Motor neuron (in vitro differentiated cells): ENCODE data around the gene PPP4C. TPM values are rescaled to one million over a fixed set of nuclear protein-coding genes. Genes with fewer than 3 reads are reported as not detected.

Source experiments
- ATAC-seq, 8 experiments: fragments of 200-7000 bp; cut with Tn5 transposase; replicated peaks in 6 of 8; 2 replicates each; pipeline ENCODE4 v1.8.0; 2021; ENCODE audit warnings: mild to moderate bottlenecking in 8 of 8, moderate library complexity in 8 of 8
- H3K27ac ChIP-seq, 2 donors: fragments of 250-450 bp; sonication (Bioruptor Pico); 2 replicates each; pipeline ENCODE4 v1.9.0; 2021; ENCODE audit warnings: antibody characterized with exemption in 2 of 2, mild to moderate bottlenecking in 2 of 2, moderate library complexity in 1 of 2
- H3K4me1 ChIP-seq, 2 donors: fragments of 250-450 bp; sonication (Bioruptor Pico); replicated peaks in 1 of 2; 2 replicates each; pipeline ENCODE4 v1.6.1; 2021; ENCODE audit warnings: antibody characterized with exemption in 2 of 2, mild to moderate bottlenecking in 2 of 2, moderate library complexity in 1 of 2
- H3K4me3 ChIP-seq, 5 donors: fragments of 250-450 bp; sonication (Bioruptor Pico); 2 replicates each; pipeline ENCODE4 v1.9.0; 2021; ENCODE audit warnings: antibody characterized with exemption in 5 of 5, mild to moderate bottlenecking in 5 of 5, moderate library complexity in 4 of 5
- WGBS, 10 experiments: fragments of 450-650 bp; shearing (Covaris generic); methylation state at CpG; one replicate each; pipeline ENCODE4 v1.0.0; 2022; 5-methylcytosine and 5-hydroxymethylcytosine counted together
- in situ Hi-C, 9 experiments: fragments of 400-800 bp; cut with MboI; loops; one replicate each; pipeline ENCODE4 v1.15.0; 2021; ENCODE audit warnings: low sequenced_read_pairs in 9 of 9, low pct_unique_long_range_greater_than_20kb in 2 of 9; ENCODE audit not compliant: unreplicated experiment in 9 of 9
- total RNA-seq, 8 experiments: library from RNA; unstranded; fragments of 300-600 nt; gene quantifications; 2 replicates each; pipeline versions ENCODE4 v1.2.3 to v1.2.4, GENCODE V29; 2022

The PPP4C gene
- total RNA-seq, 8 experiments from 2014 or later: 40.1 to 83.7 (median 62.7) TPM

DNA sequence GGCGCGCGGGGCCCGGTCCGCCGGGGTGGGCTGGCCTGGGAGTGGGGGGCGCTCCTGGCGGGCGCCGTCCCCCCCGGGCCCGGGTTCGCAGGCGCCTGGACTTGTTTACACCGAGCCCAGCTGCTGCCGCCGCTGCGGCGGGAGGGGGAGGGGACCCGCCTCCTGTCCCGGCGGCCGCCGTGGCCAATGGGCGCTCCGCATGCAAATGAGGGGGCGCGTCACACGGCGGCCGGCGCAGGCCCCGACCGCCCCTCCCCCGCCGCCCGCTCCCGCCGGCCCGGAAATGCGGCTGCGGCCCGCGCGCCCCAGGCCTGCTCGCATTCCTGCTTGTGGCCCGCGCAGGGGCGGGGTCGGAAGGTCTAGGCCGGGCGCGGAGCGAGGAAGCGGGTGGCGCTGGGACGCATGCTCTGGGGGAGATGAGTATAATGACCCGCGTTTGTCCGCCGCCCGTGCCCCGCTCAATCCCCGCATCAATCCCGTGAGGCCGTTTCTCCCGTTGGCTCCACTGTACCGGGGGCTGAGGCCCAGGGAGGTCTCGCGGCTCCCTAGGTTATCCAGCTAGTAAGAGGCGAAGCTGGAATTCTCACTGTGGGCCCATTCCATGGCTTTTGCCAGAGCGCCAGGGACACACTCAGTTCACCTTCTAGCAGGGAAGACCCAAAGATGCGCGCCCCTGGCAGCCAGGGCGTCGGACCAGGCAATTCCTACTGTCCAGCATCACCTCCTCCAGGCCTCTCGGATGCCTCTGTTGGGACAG is 20.5 kb downstream of the PPP4C start, which contains the start of gene YPEL3:
Gene YPEL3 (minus strand): TSS at position 109 of the 757 bp plus-strand sequence. CDS start 731 bp downstream, outside the sequence.
- 37 to 83% (median 77%) methylated on average over 2 to 16 of the region's 77 CpGs; no CpG with 5 or more reads in 7 of the 10 experiments for WGBS, 10 experiments
- Histone ChIP-seq H3K27ac (peak within 1 kb of the TSS; percentile 82 to 83), H3K4me1 (peaks cover 25 to 26% of the 10 kb centered on the region in 2 donors), H3K4me3 (peak within 1 kb of the TSS; percentile 34 to 56 (median 46))
- peak; percentile 56 to 78 (median 74) for ATAC-seq
- in situ Hi-C loops: loop anchor here in 2 of 9 experiments (25.0 kb wide), 2 partner anchors 316 to 541 kb away; partner anchors contain the start of gene ZNF771 (in 2 of the 2)

GRCh38 chr16:30096862-30097563 is 21.2 kb downstream of the PPP4C start:
- Histone ChIP-seq H3K27ac (peak overlapping the region; percentile 82 to 83), H3K4me3 (peak overlapping the region; percentile 17 to 56 (median 46)), H3K4me1 (peaks cover 22 to 25% of the 10 kb centered on the region in 2 donors)
- in situ Hi-C loops: loop anchor here in 2 of 9 experiments (25.0 kb wide), 2 partner anchors 315 to 540 kb away; partner anchors contain the start of gene ZNF771 (in 2 of the 2)
- no peak for ATAC-seq
- 71 to 100% (median 90%) methylated on average over 1 to 13 of the region's 18 CpGs; no CpG with 5 or more reads in 2 of the 10 experiments for WGBS, 10 experiments

DNA sequence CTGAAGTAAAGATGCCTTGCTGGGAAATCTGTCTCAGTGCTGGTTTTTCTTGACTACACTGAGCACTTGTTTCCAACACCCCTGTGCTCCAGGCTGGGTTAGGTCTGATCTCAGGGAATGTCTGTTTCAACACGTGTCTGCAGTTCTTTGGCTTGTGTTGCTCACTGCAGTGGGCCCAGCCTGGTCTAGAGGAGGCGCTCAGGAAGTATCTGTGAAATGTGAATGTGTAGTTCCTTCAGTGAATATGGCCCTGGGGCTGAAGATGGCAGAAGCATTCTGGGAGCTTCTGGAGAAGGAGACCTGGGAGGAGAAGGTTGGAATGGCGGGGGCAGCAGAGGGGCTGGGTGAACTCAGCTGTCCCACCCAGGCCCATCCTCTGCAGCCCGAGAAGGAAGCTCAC is 28.3 kb downstream of the PPP4C start:
- in situ Hi-C loops: loop anchor here in 1 of 9 experiments (25.0 kb wide), 1 partner anchor 308 kb away; the partner anchor contains the start of gene ZNF771
- ATAC-seq: no peak
- Histone ChIP-seq H3K27ac (no peak overlapping the region), H3K4me1 (no peaks in the 10 kb centered on the region), H3K4me3 (no peak overlapping the region)
- WGBS, 10 experiments: 20 to 100% (median 80%) methylated on average over 1 to 4 of the region's 4 CpGs; no CpG with 5 or more reads in 6 of the 10 experiments

- ATAC-seq: no peak
Measured at GRCh38 chr16:30104492-30104891, 28.7 kb downstream of the PPP4C start.

DNA sequence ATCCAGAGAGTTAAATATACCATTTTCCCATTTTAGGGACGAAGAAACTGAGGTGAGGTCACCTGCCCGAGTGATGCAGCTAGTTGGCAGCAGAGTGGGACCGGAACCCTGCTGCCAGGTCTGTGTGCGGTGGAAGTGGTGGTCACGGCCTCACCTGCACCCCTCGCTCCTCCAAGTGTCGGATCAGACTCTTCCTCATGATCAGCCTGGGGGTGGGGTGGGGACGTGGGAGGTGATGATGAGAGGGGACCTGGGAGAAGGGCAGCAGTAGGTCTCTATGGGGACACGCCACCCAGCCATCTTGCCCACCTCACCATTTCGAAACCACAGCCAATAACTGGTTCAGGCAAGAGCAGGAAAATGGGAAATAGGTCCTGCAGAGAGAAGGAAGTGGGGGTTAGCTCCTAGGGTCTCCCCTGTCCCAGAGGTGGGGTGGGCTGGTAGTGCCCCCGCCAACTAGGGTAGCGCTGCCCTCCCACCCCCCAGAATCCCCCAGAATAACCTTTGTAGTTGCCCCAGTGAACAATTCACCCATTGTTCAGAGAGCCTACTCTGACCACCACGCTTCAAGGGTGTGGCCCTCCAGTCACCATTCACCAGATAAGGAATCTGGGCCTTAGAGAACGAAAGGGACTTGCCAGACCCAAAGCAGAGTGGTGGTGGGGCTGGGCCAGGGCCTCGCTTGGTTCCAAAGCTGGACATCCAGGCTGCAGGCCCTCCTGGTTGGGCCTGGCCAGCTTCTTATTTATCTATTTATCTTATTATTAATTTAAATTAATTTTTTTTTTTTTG is 32.5 kb downstream of the PPP4C start:
- in situ Hi-C loops: loop anchor here in 1 of 9 experiments (25.0 kb wide), 1 partner anchor 304 kb away; the partner anchor contains the start of gene ZNF771
- Histone ChIP-seq H3K27ac (no peak overlapping the region), H3K4me3 (no peak overlapping the region), H3K4me1 (peaks cover 0 to 5% of the 10 kb centered on the region in 2 donors)
- 80 to 100% (median 83%) methylated on average over 1 to 4 of the region's 15 CpGs; no CpG with 5 or more reads in 5 of the 10 experiments for WGBS, 10 experiments
- ATAC-seq: no peak

More at GRCh38 chr16:30104492-30104891, 28.7 kb downstream of the PPP4C start:
- WGBS, 10 experiments: 20 to 100% (median 67%) methylated on average over 1 to 3 of the region's 6 CpGs; no CpG with 5 or more reads in 3 of the 10 experiments
- in situ Hi-C loops: loop anchor here in 1 of 9 experiments (25.0 kb wide), 1 partner anchor 308 kb away; the partner anchor contains the start of gene ZNF771
- no peaks in the 10 kb centered on the region for H3K4me1 ChIP-seq
- H3K27ac ChIP-seq: no peak overlapping the region
- H3K4me3 ChIP-seq: no peak overlapping the region

DNA sequence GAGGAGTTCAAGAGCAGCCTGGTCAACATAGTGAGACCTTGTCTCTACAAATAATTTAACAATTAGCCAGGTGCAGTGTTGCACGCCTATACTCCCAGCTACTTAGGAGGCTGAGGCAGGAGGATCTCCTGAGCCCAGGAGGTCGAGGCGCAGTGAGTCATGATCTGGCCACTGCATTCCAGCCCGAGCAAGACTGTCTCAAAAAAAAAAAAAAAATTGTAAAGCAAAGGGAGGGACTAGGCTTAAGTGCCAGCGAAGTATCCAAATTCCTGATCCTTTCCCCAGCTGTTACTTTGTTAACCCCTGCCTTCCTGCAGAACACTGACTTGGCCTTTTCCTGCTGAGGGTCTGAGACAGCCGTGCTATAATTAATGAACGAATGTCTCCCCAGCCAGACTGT is 34.9 kb downstream of the PPP4C start:
- 0 to 73% (median 54%) methylated on average over 1 to 6 of the region's 7 CpGs; no CpG with 5 or more reads in 2 of the 10 experiments for WGBS, 10 experiments
- ATAC-seq: no peak
- Histone ChIP-seq H3K4me3 (no peak overlapping the region), H3K4me1 (peaks cover 0 to 8% of the 10 kb centered on the region in 2 donors), H3K27ac (no peak overlapping the region)
- in situ Hi-C loops: loop anchor here in 1 of 9 experiments (25.0 kb wide), 1 partner anchor 302 kb away; the partner anchor contains the start of gene ZNF771

GRCh38 chr16:30112197-30113030 is 36.6 kb downstream of the PPP4C start:
- Histone ChIP-seq H3K27ac (peak overlapping the region in 1 of 2 donors; percentile 28), H3K4me3 (no peak overlapping the region), H3K4me1 (peaks cover 0 to 8% of the 10 kb centered on the region in 2 donors)
- 80 to 100% (median 93%) methylated on average over 1 to 3 of the region's 29 CpGs; no CpG with 5 or more reads in 6 of the 10 experiments for WGBS, 10 experiments
- in situ Hi-C loops: loop anchor here in 1 of 9 experiments (25.0 kb wide), 1 partner anchor 300 kb away; the partner anchor contains the start of gene ZNF771
- ATAC-seq: peak in 7 of 8 experiments; percentile 5 to 78 (median 20)

DNA sequence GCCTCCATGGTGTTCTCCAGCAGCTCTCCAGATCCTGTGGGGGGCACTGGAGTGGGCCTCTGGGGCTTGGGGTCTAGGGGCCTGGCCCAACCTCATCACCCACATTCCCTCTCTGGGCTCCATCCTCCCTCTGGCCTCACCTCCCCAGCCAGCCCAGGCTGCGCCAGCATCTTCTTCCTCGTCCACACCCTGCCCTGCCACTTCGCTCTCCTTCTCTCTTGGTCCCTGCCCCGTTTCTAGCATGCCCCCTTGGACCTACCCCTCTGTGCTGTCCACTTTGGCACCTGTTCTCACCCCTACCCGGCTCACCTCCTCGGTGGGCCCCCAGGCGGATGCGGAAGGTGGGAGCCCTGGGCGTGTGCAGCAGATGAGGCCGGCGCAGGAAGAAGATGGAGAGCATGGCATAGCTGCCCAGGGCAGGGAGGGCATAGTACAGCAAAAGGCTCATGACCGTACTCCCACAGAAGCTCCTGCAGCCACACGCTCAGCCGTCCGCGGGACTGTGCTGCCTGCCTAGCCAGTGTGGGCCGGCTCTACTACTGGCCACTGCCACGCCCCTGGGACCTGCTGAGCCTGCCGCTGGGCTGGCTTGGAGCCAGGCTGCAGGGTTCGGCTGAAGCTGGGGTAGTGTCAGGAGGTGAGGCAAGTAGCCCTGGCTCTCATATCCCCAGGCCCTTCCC is 37.4 kb downstream of the PPP4C start, which contains the start of gene GDPD3:
Gene GDPD3 (minus strand): TSS at position 507 of the 680 bp plus-strand sequence. CDS start 59 bp downstream, at position 448.
- peak within 1 kb of the TSS in 1 of 2 donors; percentile 36 for H3K27ac ChIP-seq
- no peak within 1 kb of the TSS for H3K4me3 ChIP-seq
- peaks cover 0 to 8% of the 10 kb centered on the region in 2 donors for H3K4me1 ChIP-seq
- in situ Hi-C loops: loop anchor here in 1 of 9 experiments (25.0 kb wide), 1 partner anchor 299 kb away; the partner anchor contains the start of gene ZNF771
- WGBS, 10 experiments: 47 to 62% (median 48%) methylated on average over 5 to 11 of the region's 20 CpGs; no CpG with 5 or more reads in 7 of the 10 experiments
- ATAC-seq: peak; percentile 30 to 93 (median 86)

DNA sequence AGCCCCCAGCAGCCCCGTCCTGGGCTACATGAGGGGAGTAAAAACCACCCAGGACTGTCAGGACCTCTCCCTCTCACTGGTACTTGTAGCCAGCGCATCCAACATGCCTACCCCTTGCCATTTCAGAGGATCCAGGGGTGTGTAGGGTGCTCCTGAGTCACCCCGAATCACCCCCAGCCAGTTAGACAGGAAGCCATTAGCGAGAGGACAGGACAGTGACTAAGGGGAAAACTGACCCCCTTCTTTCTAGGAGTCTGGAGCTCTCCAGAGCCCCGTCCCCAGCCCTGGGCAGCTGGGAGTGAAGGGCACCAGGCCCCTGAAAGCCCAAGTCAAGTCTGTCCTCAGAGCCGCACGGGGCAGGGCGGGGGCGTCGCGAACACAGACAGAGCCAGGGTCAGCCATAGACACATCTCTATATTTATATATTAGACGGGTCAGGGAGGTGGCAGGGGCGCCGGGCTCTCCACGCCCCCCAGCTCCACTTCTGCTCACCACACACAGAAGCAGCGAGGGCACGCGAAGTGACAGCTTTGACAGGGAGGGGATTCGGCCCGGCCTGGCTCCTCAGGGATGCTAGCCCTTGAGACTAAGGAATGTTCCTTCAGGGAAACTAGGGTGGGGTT is 38.0 kb downstream of the PPP4C start:
- H3K27ac ChIP-seq: peak overlapping the region in 1 of 2 donors; percentile 36
- WGBS, 10 experiments: 87 to 100% (median 90%) methylated on average over 1 to 7 of the region's 20 CpGs; no CpG with 5 or more reads in 7 of the 10 experiments
- H3K4me1 ChIP-seq: peaks cover 0 to 8% of the 10 kb centered on the region in 2 donors
- ATAC-seq: peak in 3 of 8 experiments; percentile 11 to 16 (median 11)
- H3K4me3 ChIP-seq: no peak overlapping the region
- in situ Hi-C loops: loop anchor here in 1 of 9 experiments (25.0 kb wide), 1 partner anchor 298 kb away; the partner anchor contains the start of gene ZNF771

DNA sequence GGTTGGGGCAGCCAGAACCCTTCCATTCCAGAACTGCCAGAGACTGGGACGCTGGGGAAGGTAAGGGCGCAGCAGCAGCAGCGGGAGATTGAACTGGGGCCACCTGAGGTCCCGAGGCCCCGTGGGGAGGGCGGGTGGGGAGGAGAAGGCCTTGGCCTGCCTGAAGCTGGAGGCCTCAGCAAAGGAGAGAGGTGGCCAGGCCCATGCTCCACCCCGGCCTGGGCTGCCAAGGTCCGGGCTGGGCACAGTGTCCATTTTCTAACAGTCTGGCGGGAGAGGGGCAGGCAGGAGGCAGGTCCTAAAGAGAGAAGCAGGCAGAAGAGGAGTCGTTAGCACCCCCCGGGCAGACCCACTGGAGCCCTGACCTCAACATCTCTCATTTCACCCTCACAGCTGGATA is 38.6 kb downstream of the PPP4C start:
- H3K4me3 ChIP-seq: no peak overlapping the region
- WGBS, 10 experiments: 60 to 92% (median 91%) methylated on average over 1 to 4 of the region's 11 CpGs; no CpG with 5 or more reads in 7 of the 10 experiments
- ATAC-seq: no peak
- no peak overlapping the region for H3K27ac ChIP-seq
- H3K4me1 ChIP-seq: peaks cover 0 to 8% of the 10 kb centered on the region in 2 donors
- in situ Hi-C loops: loop anchor here in 1 of 9 experiments (25.0 kb wide), 1 partner anchor 298 kb away; the partner anchor contains the start of gene ZNF771
